SH-SY5Y (cell line): ENCODE measurements around the gene CHRM2.

Experiments used
- GATA2 ChIP-seq: IDR thresholded peaks from 2 replicates; pipeline ENCODE4 v1.6.1; 2011; ENCODE audit warnings: mild to moderate bottlenecking, low read depth, low read length
- GATA3 ChIP-seq: IDR thresholded peaks from 2 replicates; pipeline ENCODE4 v1.6.1; 2011; ENCODE audit warnings: low read depth, mild to moderate bottlenecking, low read length, moderate library complexity

GRCh38 chr7:137005873-137006272 is 137.4 kb downstream of the CHRM2 start:
- TF ChIP-seq GATA2 (no peak), GATA3 (no peak)
